H1 (cell line): ENCODE results near the gene PSORS1C2. TPM values are rescaled to one million over a fixed set of nuclear protein-coding genes. Genes with fewer than 3 reads are reported as not detected.
A peak's percentile ranks its signal among the peaks of the same experiment; 100 is the strongest.

Experiments used
- CTCF ChIA-PET: fragments of 300-600 bp; sonication (Branson Sonifier 250); formaldehyde crosslinking; loops from one replicate; lab custom pipeline; 2021; ENCODE audit not compliant: partially characterized antibody; lab: Charles Lee
- POLR2A ChIA-PET: fragments of 300-600 bp; sonication (Branson Sonifier 250); formaldehyde crosslinking; loops from one replicate; lab custom pipeline; 2021; ENCODE audit warnings: inconsistent platforms; ENCODE audit not compliant: partially characterized antibody; lab: Charles Lee
- DNase-seq, 2 experiments: peaks; one replicate each; pipeline versions ENCODE4 v3.0.0 to v3.0.0-alpha.2; 2010 to 2022; ENCODE audit warnings: low spot score in 2 of 2, low read depth in 1 of 2, mixed read lengths in 1 of 2
- FAIRE-seq: peaks from 2 replicates; lab custom pipeline; 2011; peaks lifted over from hg19 to GRCh38; lab: Jason Lieb, UNC
- H2AFZ ChIP-seq: 2 replicates; pipeline ENCODE4 v1.8.1; 2012; ENCODE audit warnings: low read length, inconsistent platforms
- H2AK5ac ChIP-seq: 2 replicates; pipeline ENCODE4 v1.6.1; 2013; ENCODE audit warnings: low read depth, low read length
- H2BK120ac ChIP-seq: replicated peaks from 2 replicates; pipeline ENCODE3; 2013; ENCODE audit warnings: low read depth, low read length, inconsistent platforms
- H2BK12ac ChIP-seq: 2 replicates; pipeline ENCODE4 v1.6.1; 2013; ENCODE audit warnings: low read depth, low read length
- H2BK15ac ChIP-seq: 2 replicates; pipeline ENCODE4 v1.6.1; 2013; ENCODE audit warnings: low read length
- H2BK20ac ChIP-seq: 2 replicates; pipeline ENCODE4 v1.6.1; 2013; ENCODE audit warnings: low read length
- H2BK5ac ChIP-seq: 2 replicates; pipeline ENCODE4 v1.6.1; 2013; ENCODE audit warnings: low read depth, low read length
- H3K14ac ChIP-seq: 2 replicates; pipeline ENCODE4 v1.6.1; 2013; ENCODE audit warnings: inconsistent platforms; ENCODE audit not compliant: insufficient read length
- H3K18ac ChIP-seq: 2 replicates; pipeline ENCODE4 v1.6.1; 2013; ENCODE audit warnings: low read length; ENCODE audit errors: extremely low read depth
- H3K23ac ChIP-seq: 2 replicates; pipeline ENCODE4 v1.6.1; 2013; ENCODE audit warnings: inconsistent platforms; ENCODE audit not compliant: insufficient read length
- H3K23me2 ChIP-seq: 2 replicates; pipeline ENCODE4 v1.6.1; 2013; ENCODE audit warnings: low read depth, low read length
- H3K27ac ChIP-seq: 2 replicates; pipeline ENCODE4 v1.6.1; 2011; ENCODE audit warnings: low read depth, low read length, inconsistent platforms
- H3K27me3 ChIP-seq, 4 experiments: replicated peaks in 1 of 4; 1 replicate in 1 of 4; 2 replicates in 3 of 4; pipeline versions ENCODE4 v1.6.1 to v1.8.1; 2011 to 2013; ENCODE audit warnings: low read length in 3 of 4, mild to moderate bottlenecking in 3 of 4, inconsistent platforms in 2 of 4, mixed read lengths in 2 of 4, moderate library complexity in 1 of 4; ENCODE audit not compliant: control insufficient read depth in 3 of 4, insufficient read depth in 3 of 4; ENCODE audit errors: extremely low read depth in 1 of 4
- H3K36me3 ChIP-seq, 4 experiments: 2 replicates each; pipeline versions ENCODE4 v1.6.1 to v1.8.1; 2011 to 2013; ENCODE audit warnings: mild to moderate bottlenecking in 4 of 4, low read length in 3 of 4, moderate library complexity in 2 of 4, control low read depth in 1 of 4, inconsistent platforms in 1 of 4; ENCODE audit not compliant: insufficient read depth in 4 of 4, control insufficient read depth in 2 of 4
- H3K4ac ChIP-seq: replicated peaks from 2 replicates; pipeline ENCODE3; 2013; ENCODE audit warnings: low read length, low read depth, mixed read lengths, inconsistent platforms; ENCODE audit not compliant: insufficient read length
- H3K4me1 ChIP-seq, 4 experiments: replicated peaks in 1 of 4; 1 replicate in 1 of 4; 2 replicates in 3 of 4; pipeline versions ENCODE4 v1.6.1 to v1.8.1; 2011 to 2013; ENCODE audit warnings: low read length in 3 of 4, inconsistent platforms in 2 of 4, mixed read lengths in 1 of 4; ENCODE audit not compliant: insufficient read depth in 4 of 4, control insufficient read depth in 3 of 4
- H3K4me2 ChIP-seq, 2 experiments: 2 replicates each; pipeline versions ENCODE4 v1.6.1 to v1.8.1; 2011 to 2013; ENCODE audit warnings: low read depth in 2 of 2, low read length in 2 of 2, control low read depth in 1 of 2, inconsistent platforms in 1 of 2, mild to moderate bottlenecking in 1 of 2; ENCODE audit not compliant: insufficient read depth in 1 of 2
- H3K4me3 ChIP-seq, 4 experiments: fragments of 200-600, 300-600 bp in 1 of 4; sonication (generic), shearing (Covaris generic), sonication (Bioruptor Twin) in 1 of 4; 2 replicates each; pipeline versions ENCODE4 v1.5.1 to v1.8.1; 2011 to 2016; ENCODE audit warnings: low read length in 4 of 4, low read depth in 3 of 4, control low read depth in 2 of 4, inconsistent platforms in 2 of 4, mild to moderate bottlenecking in 2 of 4, mixed read lengths in 1 of 4, moderate library complexity in 1 of 4; ENCODE audit not compliant: insufficient read depth in 2 of 4; ENCODE audit errors: extremely low read depth in 1 of 4
- H3K56ac ChIP-seq: replicated peaks from 2 replicates; pipeline ENCODE3; 2013; ENCODE audit warnings: low read depth, mild to moderate bottlenecking, mixed read lengths, low read length, inconsistent platforms; ENCODE audit not compliant: insufficient read length
- H3K79me1 ChIP-seq: 2 replicates; pipeline ENCODE4 v1.6.1; 2013; ENCODE audit warnings: low read depth, low read length, control low read depth
- H3K79me2 ChIP-seq, 2 experiments: 2 replicates each; pipeline versions ENCODE4 v1.6.1 to v1.8.1; 2012 to 2013; ENCODE audit warnings: low read length in 2 of 2, mild to moderate bottlenecking in 2 of 2, inconsistent platforms in 1 of 2; ENCODE audit not compliant: insufficient read depth in 2 of 2, control insufficient read depth in 1 of 2
- H3K9ac ChIP-seq, 4 experiments: replicated peaks in 1 of 4; 1 replicate in 1 of 4; 2 replicates in 3 of 4; pipeline versions ENCODE4 v1.6.1 to v1.8.1; 2011 to 2013; ENCODE audit warnings: low read depth in 3 of 4, low read length in 3 of 4, control low read depth in 2 of 4, mild to moderate bottlenecking in 2 of 4, moderate library complexity in 2 of 4, inconsistent platforms in 1 of 4; ENCODE audit errors: extremely low read depth in 1 of 4
- H3K9me3 ChIP-seq, 2 experiments: 2 replicates each; pipeline versions ENCODE4 v1.6.1 to v1.8.1; 2012 to 2013; ENCODE audit warnings: mild to moderate bottlenecking in 2 of 2, moderate library complexity in 2 of 2, control low read depth in 1 of 2, inconsistent platforms in 1 of 2, low read depth in 1 of 2, low read length in 1 of 2, mixed read lengths in 1 of 2; ENCODE audit not compliant: insufficient read depth in 2 of 2
- H4K20me1 ChIP-seq, 2 experiments: replicated peaks in 1 of 2; 2 replicates each; pipeline versions ENCODE3 to v1.8.1; 2011 to 2013; ENCODE audit warnings: inconsistent platforms in 2 of 2, low read length in 2 of 2, mild to moderate bottlenecking in 1 of 2; ENCODE audit not compliant: insufficient read depth in 2 of 2, control insufficient read depth in 1 of 2
- H4K5ac ChIP-seq: 2 replicates; pipeline ENCODE4 v1.6.1; 2013; ENCODE audit warnings: low read length, low read depth, mixed read lengths, inconsistent platforms; ENCODE audit not compliant: insufficient read length
- H4K8ac ChIP-seq: 2 replicates; pipeline ENCODE4 v1.8.0; 2013; ENCODE audit warnings: mild to moderate bottlenecking, moderate library complexity, low read length, inconsistent platforms; ENCODE audit not compliant: insufficient read depth; ENCODE audit errors: extremely low read depth
- H4K91ac ChIP-seq: replicated peaks from 2 replicates; pipeline ENCODE3; 2013; ENCODE audit warnings: low read length, mixed read lengths, inconsistent platforms; ENCODE audit not compliant: insufficient read length
- JUND ChIP-seq: IDR thresholded peaks from 2 replicates; pipeline ENCODE4 v1.6.1; 2011; ENCODE audit warnings: mild to moderate bottlenecking, improper control_type of control experiment, low read length
- WGBS, 2 experiments: shearing (Covaris generic) in 1 of 2; methylation state at CpG; one replicate each; pipeline versions ENCODE4 v1.1.6 to v1.1.7; 2013 to 2015; ENCODE audit warnings: low lambda C conversion rate in 2 of 2, mixed read lengths in 2 of 2, inconsistent platforms in 1 of 2, low coverage in 1 of 2, missing lambda C conversion rate in 1 of 2; ENCODE audit not compliant: insufficient replicate concordance in 2 of 2, insufficient coverage in 1 of 2, insufficient read length in 1 of 2; ENCODE audit errors: extremely low coverage in 1 of 2, missing lambda C conversion rate in 1 of 2; 5-methylcytosine and 5-hydroxymethylcytosine counted together
- polyA plus RNA-seq, 7 experiments: library from polyadenylated mRNA; depleted of rRNA in 3 of 7; stranded (reverse) in 5 of 7; unstranded in 2 of 7; fragments of >200 nt in 5 of 7; fragments of 200-250 nt in 2 of 7; gene quantifications; 1 replicate in 5 of 7; 2 replicates in 1 of 7; 4 replicates in 1 of 7; pipeline versions ENCODE4 v1.2.1 to v1.2.3, GENCODE V29; 2011 to 2013; ENCODE audit warnings: missing spikeins in 2 of 7, mixed read lengths in 2 of 7
- total RNA-seq: library from RNA; stranded (reverse); fragmentation: NEBNext Ultra II Directional; extraction: Animal tissue kit (Norgen Biotek cat#: 25700); gene quantifications from 2 replicates; pipeline ENCODE4 v1.2.1, GENCODE V29; 2021

PSORS1C2 gene
- total and polyA plus RNA-seq, 2 of the 8 experiments (the other 6 are each of a cell fraction or from before 2014, with no cell fraction given) = 0.11 TPM; not detected in 1

DNA sequence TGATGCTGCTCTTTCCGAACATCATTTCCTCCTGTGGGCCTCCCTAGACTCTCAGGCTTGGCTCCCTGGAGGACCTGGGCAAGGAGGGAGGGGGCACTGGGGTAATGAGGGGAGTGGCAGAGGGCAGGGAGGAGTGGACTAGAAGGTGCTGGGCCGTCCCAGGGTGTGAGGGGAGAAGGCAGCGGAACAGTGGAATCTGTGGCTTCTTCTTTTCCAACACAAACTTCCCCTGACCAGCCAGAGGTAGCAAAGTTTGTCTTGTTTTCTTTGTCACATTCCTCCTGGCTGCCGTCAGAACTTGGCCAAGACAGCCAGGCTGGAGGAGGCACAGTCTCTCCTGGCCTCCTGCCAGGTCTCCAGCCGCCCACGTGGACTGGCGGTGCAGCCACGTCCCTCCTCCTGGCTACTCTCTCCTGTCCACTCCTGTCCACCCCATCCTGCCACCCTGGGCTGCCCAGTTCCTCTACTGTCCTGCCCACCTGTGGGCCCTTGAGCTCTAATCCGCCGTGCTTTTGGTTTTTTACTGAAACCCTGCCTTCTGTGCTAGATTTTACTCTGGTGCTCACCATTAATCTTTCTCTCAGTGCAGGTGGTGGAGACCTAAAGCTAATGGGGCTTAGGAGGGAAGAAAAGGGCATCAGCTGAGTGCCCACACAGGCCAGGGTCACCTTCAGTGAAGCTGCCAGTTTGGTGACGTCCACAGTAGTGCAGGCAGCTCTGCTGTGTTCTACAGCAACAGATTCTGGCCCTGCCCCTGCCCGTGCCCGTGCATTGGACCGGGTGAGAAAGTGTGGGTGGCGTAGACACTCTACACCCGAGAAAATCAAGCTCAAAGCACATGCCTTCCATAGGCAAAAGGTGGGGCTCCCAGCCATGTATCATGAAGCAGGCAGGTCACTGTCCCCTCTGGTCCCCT lies 15.8 kb downstream of the PSORS1C2 start:
- H3K23ac ChIP-seq = no peak overlapping the region
- H2BK15ac ChIP-seq = no peak overlapping the region
- peak overlapping the region; percentile 71; the same call in 1 of the 2 replicates for H4K8ac ChIP-seq
- H3K79me1 ChIP-seq = no peaks in the 10 kb centered on the region
- no peak overlapping the region for H3K18ac ChIP-seq
- ChIA-PET CTCF (interaction anchor here (1.1 to 13.5 kb wide), 6 partner anchors 8 to 72 kb away, joined by 4 to 187 read pairs (median 24); partner anchors contain the start of genes C6orf15, PSORS1C1 and PSORS1C2), POLR2A (interaction anchor here (0.6 to 68.5 kb wide), 2 partner anchors 46 to 542 kb away, joined by 3 to 2251 read pairs; partner anchors contain the start of genes CCHCR1, GPANK1, POU5F1 and PSORS1C2)
- H3K23me2 ChIP-seq = no peaks in the 10 kb centered on the region
- no peak overlapping the region for H4K5ac ChIP-seq
- no peaks in the 10 kb centered on the region for H4K20me1 ChIP-seq
- H3K4me2 ChIP-seq = no peak overlapping the region
- H3K79me2 ChIP-seq = no peaks in the 10 kb centered on the region
- no peak overlapping the region for H3K4me3 ChIP-seq
- H3K4me1 ChIP-seq = peaks cover 0 to 3% (median 0%) of the 10 kb centered on the region in 4 experiments; a peak in 2 of 7 replicates
- 86% methylated on average over 14 of the region's 16 CpGs; no CpG with 5 or more reads in 1 of the 2 experiments for WGBS, 2 experiments
- no peak overlapping the region for H3K56ac ChIP-seq
- no peak overlapping the region for H3K9ac ChIP-seq
- no peak for DNase-seq
- no peak for TF ChIP-seq JUND
- H2BK5ac ChIP-seq = no peak overlapping the region
- H4K91ac ChIP-seq = peak overlapping the region; percentile 54
- H3K14ac ChIP-seq = no peak overlapping the region
- no peak overlapping the region for H2BK120ac ChIP-seq
- H3K4ac ChIP-seq = no peak overlapping the region
- H2AFZ ChIP-seq = no peak overlapping the region; the same call in 1 of the 2 replicates
- no peaks in the 10 kb centered on the region for H3K9me3 ChIP-seq
- no peak overlapping the region for H2AK5ac ChIP-seq
- H3K27ac ChIP-seq = no peak overlapping the region
- 0 out of 2 replicates have a peak overlapping the region, but pooled peaks have one; percentile 17 for H2BK12ac ChIP-seq
- FAIRE-seq = no peak
- no peaks in the 10 kb centered on the region; a peak in 1 of 7 replicates for H3K27me3 ChIP-seq
- H3K36me3 ChIP-seq = no peaks in the 10 kb centered on the region
- no peak overlapping the region for H2BK20ac ChIP-seq
